Fibroblast of villous mesenchyme (primary cell): ENCODE data around the gene CABP1. TPM values are rescaled to one million over a fixed set of nuclear protein-coding genes. Genes with fewer than 3 reads are reported as not detected.

ENCODE experiments used
- DNase-seq: peaks from one replicate; pipeline ENCODE4 v3.0.0-alpha.2; 2010; ENCODE audit warnings: low read depth
- H3K4me3 ChIP-seq: 2 replicates; pipeline ENCODE4 v1.5.1; 2011; ENCODE audit warnings: low read depth, mild to moderate bottlenecking, low read length
- CTCF ChIP-seq: IDR thresholded peaks from 2 replicates; pipeline ENCODE4 v1.5.1; 2012; ENCODE audit warnings: low read depth, mild to moderate bottlenecking, low read length; ENCODE audit not compliant: insufficient read depth
- total RNA-seq: library from RNA; depleted of rRNA; stranded (reverse); fragments of >200 nt; gene quantifications from 2 replicates; pipeline ENCODE4 v1.2.3, GENCODE V29; 2012

The CABP1 gene
- total RNA-seq, 1 donor: not detected

GRCh38 chr12:120696626-120697025, 56.2 kb downstream of the CABP1 start:
- no peak overlapping the region for H3K4me3 ChIP-seq
- no peak for DNase-seq
- TF ChIP-seq CTCF: no peak

- DNase-seq: no peak
- no peak for TF ChIP-seq CTCF
- no peak overlapping the region for H3K4me3 ChIP-seq
Measured at GRCh38 chr12:120697344-120697743, 56.9 kb downstream of the CABP1 start.

- H3K4me3 ChIP-seq: no peak overlapping the region
- TF ChIP-seq CTCF: no peak
- no peak for DNase-seq
Measured at GRCh38 chr12:120698665-120699064, 58.2 kb downstream of the CABP1 start.

- DNase-seq: no peak
- TF ChIP-seq CTCF: no peak
- no peak overlapping the region for H3K4me3 ChIP-seq
Measured at GRCh38 chr12:120699553-120699952, 59.1 kb downstream of the CABP1 start.

GRCh38 chr12:120700886-120701285, 60.5 kb downstream of the CABP1 start:
- TF ChIP-seq CTCF: no peak
- no peak for DNase-seq
- no peak overlapping the region for H3K4me3 ChIP-seq

- H3K4me3 ChIP-seq: no peak overlapping the region
- no peak for DNase-seq
- no peak for TF ChIP-seq CTCF
Measured at GRCh38 chr12:120702637-120703036, 62.2 kb downstream of the CABP1 start.

- no peak for TF ChIP-seq CTCF
- DNase-seq: no peak
- no peak overlapping the region for H3K4me3 ChIP-seq
Measured at GRCh38 chr12:120703311-120703942, 63.0 kb downstream of the CABP1 start.
